Fibroblast of skin of right quadriceps (primary cell): Measurements from ENCODE around the gene CNOT6L.

Experiments
- DNase-seq: peaks from one replicate; pipeline ENCODE4 v3.0.0-alpha.2; 2013

Gene CNOT6L

GRCh38 chr4:77706717-77707116 lies 112.5 kb downstream of the CNOT6L start:
- no peak for DNase-seq

GRCh38 chr4:77703666-77704065 lies 115.5 kb downstream of the CNOT6L start:
- DNase-seq = no peak

- DNase-seq = no peak
Measured at GRCh38 chr4:77701121-77701520, 118.0 kb downstream of the CNOT6L start.

- DNase-seq = peak; percentile 92
Measured at GRCh38 chr4:77699731-77700210, 119.4 kb downstream of the CNOT6L start.

- peak; percentile 68 for DNase-seq
Measured at GRCh38 chr4:77697860-77698590, 121.1 kb downstream of the CNOT6L start.

GRCh38 chr4:77695774-77696173 lies 123.4 kb downstream of the CNOT6L start:
- DNase-seq = peak; percentile 97

GRCh38 chr4:77692847-77693432 lies 126.2 kb downstream of the CNOT6L start:
- no peak for DNase-seq

- no peak for DNase-seq
Measured at GRCh38 chr4:77681792-77682191, 137.4 kb downstream of the CNOT6L start.

- DNase-seq = no peak
Measured at GRCh38 chr4:77676842-77677241, 142.3 kb downstream of the CNOT6L start.

- DNase-seq = no peak
Measured at GRCh38 chr4:77671051-77671450, 148.1 kb downstream of the CNOT6L start.

- no peak for DNase-seq
Measured at GRCh38 chr4:77669946-77670590, 149.1 kb downstream of the CNOT6L start.

- DNase-seq = no peak
Measured at GRCh38 chr4:77665381-77666069, 153.6 kb downstream of the CNOT6L start.
